HG03442 (cell line): ENCODE measurements around the gene SELPLG.
"Not testable (repeated sequence)": the region's sequence is repeated elsewhere in the genome, so short reads cannot be mapped to it uniquely, and the experiment has no call there.

ENCODE experiments used
- ATAC-seq: cut with Tn5 transposase; IDR thresholded peaks from one replicate; pipeline ENCODE4 v1.9.1; 2021; ENCODE audit warnings: mild to moderate bottlenecking, moderate library complexity; ENCODE audit not compliant: unreplicated experiment

SELPLG gene

GRCh38 chr12:108656247-108656646 is 22.6 kb upstream of the SELPLG start:
- ATAC-seq, result not testable (repeated sequence)

GRCh38 chr12:108655812-108656175 is 22.1 kb upstream of the SELPLG start:
- not testable (repeated sequence) for ATAC-seq

GRCh38 chr12:108654622-108655021 is 20.9 kb upstream of the SELPLG start:
- not testable (repeated sequence) for ATAC-seq

GRCh38 chr12:108653922-108654321 is 20.2 kb upstream of the SELPLG start:
- ATAC-seq, result no peak

- ATAC-seq, result no peak
Observed at GRCh38 chr12:108653082-108653516, 19.4 kb upstream of the SELPLG start.

GRCh38 chr12:108650083-108650482 is 16.4 kb upstream of the SELPLG start:
- no peak for ATAC-seq

GRCh38 chr12:108649669-108650068 is 16.0 kb upstream of the SELPLG start:
- no peak for ATAC-seq

- no peak for ATAC-seq
Observed at GRCh38 chr12:108649126-108649525, 15.4 kb upstream of the SELPLG start.

GRCh38 chr12:108648371-108648770 is 14.7 kb upstream of the SELPLG start:
- ATAC-seq, result no peak

GRCh38 chr12:108647585-108648287 is 14.0 kb upstream of the SELPLG start:
- no peak for ATAC-seq

- ATAC-seq, result no peak
Observed at GRCh38 chr12:108646600-108647579, 13.2 kb upstream of the SELPLG start.

- ATAC-seq, result no peak
Observed at GRCh38 chr12:108645686-108646599, 12.2 kb upstream of the SELPLG start.

- no peak for ATAC-seq
Observed at GRCh38 chr12:108644811-108645120, 11.1 kb upstream of the SELPLG start.

- ATAC-seq, result no peak
Observed at GRCh38 chr12:108643941-108644810, 10.5 kb upstream of the SELPLG start.

- no peak for ATAC-seq
Observed at GRCh38 chr12:108642899-108643654, 9.4 kb upstream of the SELPLG start.

GRCh38 chr12:108642269-108642870 is 8.7 kb upstream of the SELPLG start:
- ATAC-seq, result no peak

GRCh38 chr12:108641446-108642268 is 8.0 kb upstream of the SELPLG start:
- no peak for ATAC-seq

- no peak for ATAC-seq
Observed at GRCh38 chr12:108640802-108641445, 7.2 kb upstream of the SELPLG start.
